Gastroesophageal sphincter (tissue), 4 donors: Measurements from ENCODE around the gene PTPRN2. TPM values are rescaled to one million over a fixed set of nuclear protein-coding genes. Genes with fewer than 3 reads are reported as not detected.

ENCODE experiments used
- ATAC-seq: fragments of 150-250 bp; one replicate; pipeline ENCODE4 v1.9.1; 2016; ENCODE audit warnings: mild to moderate bottlenecking, moderate library complexity
- H3K27ac ChIP-seq, 4 donors: fragments of 200-600 bp; sonication (generic) in 3 of 4; 1 replicate in 3 of 4; 2 replicates in 1 of 4; pipeline ENCODE4 v1.5.1; 2016 to 2019
- H3K27me3 ChIP-seq: fragments of 200-600 bp; sonication (generic); one replicate; pipeline ENCODE4 v1.5.1; 2019
- H3K36me3 ChIP-seq, 2 donors: fragments of 200-600 bp; sonication (generic); one replicate each; pipeline ENCODE4 v1.5.1; 2019; ENCODE audit warnings: control low read depth in 1 of 2
- H3K4me1 ChIP-seq, 3 donors: fragments of 200-600 bp; sonication (generic); 1 replicate in 2 of 3; 2 replicates in 1 of 3; pipeline ENCODE4 v1.5.1; 2016 to 2019; ENCODE audit warnings: control low read depth in 2 of 3
- H3K4me3 ChIP-seq, 2 donors: fragments of 200-600 bp; sonication (generic); one replicate each; pipeline ENCODE4 v1.5.1; 2019; ENCODE audit warnings: mild to moderate bottlenecking in 1 of 2, moderate library complexity in 1 of 2
- H3K9me3 ChIP-seq, 3 donors: fragments of 200-600 bp; sonication (generic); one replicate each; pipeline ENCODE4 v1.5.1; 2017 to 2019; ENCODE audit warnings: control low read depth in 2 of 3
- EP300 ChIP-seq: sonication (generic); formaldehyde crosslinking; IDR thresholded peaks from one replicate; pipeline ENCODE4 v1.6.1; 2017; ENCODE audit warnings: antibody characterized with exemption, mild to moderate bottlenecking
- POLR2A ChIP-seq, 2 donors: fragments of 450-650 bp; IDR thresholded peaks; one replicate each; pipeline ENCODE4 v1.6.1; 2017; ENCODE audit warnings: antibody characterized with exemption in 2 of 2, mild to moderate bottlenecking in 2 of 2, moderate library complexity in 1 of 2
- POLR2AphosphoS5 ChIP-seq: sonication (generic); formaldehyde crosslinking; IDR thresholded peaks from one replicate; pipeline ENCODE4 v1.6.1; 2017; ENCODE audit warnings: antibody characterized with exemption
- WGBS, 2 donors: methylation state at CpG; one replicate each; pipeline ENCODE4 v1.1.5; 2018; ENCODE audit warnings: low coverage in 1 of 2; 5-methylcytosine and 5-hydroxymethylcytosine counted together
- total RNA-seq, 4 donors: library from RNA; depleted of rRNA; stranded (reverse); fragments of >200 nt; gene quantifications; one replicate each; pipeline ENCODE4 v1.1.0, GENCODE V29; 2016
- TF ChIP-seq, protein P1 (sequence below), 4 experiments: fragments of 200-600 bp in 2 of 4; fragments of 450-650 bp in 2 of 4; sonication (generic) in 1 of 4; IDR thresholded peaks; one replicate each; pipeline ENCODE4 v1.5.1; 2017 to 2019; ENCODE audit warnings: antibody characterized with exemption in 4 of 4, mild to moderate bottlenecking in 2 of 4, moderate library complexity in 2 of 4

PTPRN2 gene
- total RNA-seq, 4 donors from 2014 or later: 1.7 to 4.7 (median 3.3) TPM

DNA sequence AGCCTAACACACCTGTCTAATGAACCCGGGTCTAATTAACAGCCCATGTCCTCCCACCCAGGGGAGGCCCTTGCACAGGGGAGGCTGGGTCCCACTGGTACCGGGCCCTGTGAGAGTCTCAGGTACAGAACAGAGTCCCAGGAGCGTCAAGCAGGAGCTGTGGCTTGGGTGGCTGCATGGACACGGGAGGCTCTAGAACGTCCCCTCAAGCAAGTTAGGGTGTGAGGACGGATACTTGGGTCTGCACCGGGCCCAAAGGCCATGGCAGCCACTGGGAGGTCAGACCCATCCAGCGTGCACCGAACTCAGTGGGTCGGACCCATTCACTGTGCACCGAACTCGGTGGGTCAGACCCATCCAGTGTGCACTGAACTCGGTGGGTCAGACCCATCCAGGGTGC lies 941.1 kb downstream of the PTPRN2 start:
- Histone ChIP-seq H3K27ac (no peak overlapping the region), H3K36me3 (no peaks in the 10 kb centered on the region), H3K4me3 (no peak overlapping the region), H3K4me1 (no peaks in the 10 kb centered on the region), H3K27me3 (no peaks in the 10 kb centered on the region), H3K9me3 (no peaks in the 10 kb centered on the region)
- ATAC-seq: no peak
- TF ChIP-seq, protein P1, sequence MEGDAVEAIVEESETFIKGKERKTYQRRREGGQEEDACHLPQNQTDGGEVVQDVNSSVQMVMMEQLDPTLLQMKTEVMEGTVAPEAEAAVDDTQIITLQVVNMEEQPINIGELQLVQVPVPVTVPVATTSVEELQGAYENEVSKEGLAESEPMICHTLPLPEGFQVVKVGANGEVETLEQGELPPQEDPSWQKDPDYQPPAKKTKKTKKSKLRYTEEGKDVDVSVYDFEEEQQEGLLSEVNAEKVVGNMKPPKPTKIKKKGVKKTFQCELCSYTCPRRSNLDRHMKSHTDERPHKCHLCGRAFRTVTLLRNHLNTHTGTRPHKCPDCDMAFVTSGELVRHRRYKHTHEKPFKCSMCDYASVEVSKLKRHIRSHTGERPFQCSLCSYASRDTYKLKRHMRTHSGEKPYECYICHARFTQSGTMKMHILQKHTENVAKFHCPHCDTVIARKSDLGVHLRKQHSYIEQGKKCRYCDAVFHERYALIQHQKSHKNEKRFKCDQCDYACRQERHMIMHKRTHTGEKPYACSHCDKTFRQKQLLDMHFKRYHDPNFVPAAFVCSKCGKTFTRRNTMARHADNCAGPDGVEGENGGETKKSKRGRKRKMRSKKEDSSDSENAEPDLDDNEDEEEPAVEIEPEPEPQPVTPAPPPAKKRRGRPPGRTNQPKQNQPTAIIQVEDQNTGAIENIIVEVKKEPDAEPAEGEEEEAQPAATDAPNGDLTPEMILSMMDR (IDR thresholded peaks at IDR 0.05): no peak
- TF ChIP-seq POLR2AphosphoS5 (no peak), EP300 (no peak), POLR2A (IDR thresholded peaks at IDR 0.05) (no peak)
- WGBS, 2 donors: no CpG with 5 or more reads among the region's 13 CpGs

DNA sequence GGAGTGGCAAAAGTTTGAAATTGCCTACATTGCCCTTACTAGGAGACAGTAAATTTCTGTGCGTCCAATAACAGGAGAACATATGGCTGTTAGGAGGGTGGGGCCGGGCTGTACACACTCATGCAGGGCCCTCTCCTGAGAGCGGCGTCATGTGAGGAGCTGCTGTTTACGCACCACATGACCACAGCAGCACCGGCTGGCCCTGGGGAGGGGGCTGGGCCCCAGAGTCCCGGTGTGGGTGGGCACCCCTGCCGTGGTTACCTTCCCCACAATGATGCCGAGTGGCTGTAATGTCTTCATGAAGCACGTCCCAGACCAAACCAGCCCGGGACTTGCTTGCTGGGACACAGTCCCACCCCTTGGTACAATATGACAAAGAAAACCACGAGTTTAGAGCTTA lies 942.1 kb downstream of the PTPRN2 start:
- Histone ChIP-seq H3K36me3 (no peaks in the 10 kb centered on the region), H3K27ac (no peak overlapping the region), H3K4me3 (no peak overlapping the region), H3K4me1 (no peaks in the 10 kb centered on the region), H3K27me3 (no peaks in the 10 kb centered on the region), H3K9me3 (peaks cover 0 to 8% (median 0%) of the 10 kb centered on the region in 3 donors)
- ATAC-seq: no peak
- 82 to 87% methylated on average over 3 of the region's 12 CpGs for WGBS, 2 donors
- TF ChIP-seq POLR2A (IDR thresholded peaks at IDR 0.05) (no peak), EP300 (no peak), POLR2AphosphoS5 (no peak)
- TF ChIP-seq, protein P1 (IDR thresholded peaks at IDR 0.05): no peak

GRCh38 chr7:157644946-157645345 lies 942.7 kb downstream of the PTPRN2 start:
- Histone ChIP-seq H3K36me3 (no peaks in the 10 kb centered on the region), H3K4me3 (no peak overlapping the region), H3K4me1 (no peaks in the 10 kb centered on the region), H3K27ac (no peak overlapping the region), H3K9me3 (peaks cover 0 to 14% (median 0%) of the 10 kb centered on the region in 3 donors), H3K27me3 (no peaks in the 10 kb centered on the region)
- 70 to 83% methylated on average over 4 to 10 of the region's 12 CpGs for WGBS, 2 donors
- TF ChIP-seq EP300: no peak
- TF ChIP-seq POLR2A (IDR thresholded peaks at IDR 0.05): no peak
- TF ChIP-seq, protein P1 (IDR thresholded peaks at IDR 0.05): no peak
- no peak for ATAC-seq

DNA sequence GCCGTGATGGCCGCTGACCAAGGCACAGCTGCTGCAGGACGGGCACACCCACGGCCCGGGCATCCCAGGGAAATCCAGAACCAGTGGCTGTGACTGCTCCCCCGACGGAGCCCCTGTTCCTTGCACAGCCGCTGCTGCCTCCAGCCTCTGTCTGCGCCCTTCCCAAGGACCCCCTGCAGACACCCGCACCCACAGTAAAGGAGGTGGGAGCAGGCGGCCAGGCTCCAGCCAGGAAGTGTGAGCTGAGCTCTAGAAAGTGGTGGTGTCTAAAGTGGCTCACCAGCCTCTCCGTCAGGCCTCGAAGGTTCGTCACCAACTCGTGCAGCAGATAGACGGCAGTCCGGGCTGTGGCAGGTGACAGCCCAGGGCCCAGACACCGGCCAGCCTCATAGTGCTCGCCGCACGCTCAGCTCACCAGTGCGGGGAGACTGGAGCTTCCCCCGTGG lies 944.1 kb downstream of the PTPRN2 start:
- Histone ChIP-seq H3K36me3 (no peaks in the 10 kb centered on the region), H3K27ac (no peak overlapping the region), H3K4me1 (no peaks in the 10 kb centered on the region), H3K9me3 (peaks cover 0 to 20% (median 0%) of the 10 kb centered on the region in 3 donors), H3K27me3 (no peaks in the 10 kb centered on the region), H3K4me3 (no peak overlapping the region)
- ATAC-seq: no peak
- TF ChIP-seq EP300 (no peak), POLR2A (IDR thresholded peaks at IDR 0.05) (no peak), POLR2AphosphoS5 (no peak)
- TF ChIP-seq, protein P1 (IDR thresholded peaks at IDR 0.05): no peak
- WGBS, 2 donors: 98% methylated on average over 7 of the region's 23 CpGs; no CpG with 5 or more reads in 1 of the 2 donors

DNA sequence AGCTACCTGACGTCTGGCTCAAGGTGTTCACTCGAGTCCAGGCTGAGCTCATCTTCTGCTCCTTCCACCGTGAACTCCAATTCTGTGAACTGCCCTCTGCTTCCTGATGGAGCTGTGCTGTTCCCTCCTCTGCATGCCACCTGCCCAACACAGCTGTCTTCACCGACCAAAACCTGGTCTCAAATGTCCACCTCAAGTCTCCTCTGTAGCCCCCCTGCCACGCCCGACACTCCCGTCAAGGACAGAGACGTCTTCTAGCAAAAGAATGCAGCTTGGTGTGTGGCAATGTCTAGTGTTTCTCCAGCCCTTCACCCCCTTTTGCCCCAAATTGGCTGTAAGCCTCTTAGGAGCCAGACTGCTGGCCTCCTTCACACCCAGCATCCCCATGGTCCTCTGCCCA lies 945.8 kb downstream of the PTPRN2 start:
- 56 to 100% methylated on average over 3 to 5 of the region's 8 CpGs for WGBS, 2 donors
- H3K4me1 ChIP-seq: no peaks in the 10 kb centered on the region
- TF ChIP-seq, protein P1 (IDR thresholded peaks at IDR 0.05): no peak
- TF ChIP-seq POLR2AphosphoS5 (no peak), EP300 (no peak), POLR2A (IDR thresholded peaks at IDR 0.05) (no peak)

More for the DNA sequence above, 945.8 kb downstream of the PTPRN2 start:
- no peaks in the 10 kb centered on the region for H3K36me3 ChIP-seq
- H3K9me3 ChIP-seq: peaks cover 0 to 20% (median 0%) of the 10 kb centered on the region in 3 donors
- H3K27me3 ChIP-seq: peaks cover 12% of the 10 kb centered on the region
- no peak for ATAC-seq
- H3K27ac ChIP-seq: no peak overlapping the region
- no peak overlapping the region for H3K4me3 ChIP-seq
